Measurements from ENCODE around the gene MOCOS. TPM values are rescaled to one million over a fixed set of nuclear protein-coding genes. Genes with fewer than 3 reads are reported as not detected.

Gene MOCOS
- total and polyA plus RNA-seq, 4 experiments from 2014 or later: 0.06 to 0.12 TPM; not detected in 2

DNA sequence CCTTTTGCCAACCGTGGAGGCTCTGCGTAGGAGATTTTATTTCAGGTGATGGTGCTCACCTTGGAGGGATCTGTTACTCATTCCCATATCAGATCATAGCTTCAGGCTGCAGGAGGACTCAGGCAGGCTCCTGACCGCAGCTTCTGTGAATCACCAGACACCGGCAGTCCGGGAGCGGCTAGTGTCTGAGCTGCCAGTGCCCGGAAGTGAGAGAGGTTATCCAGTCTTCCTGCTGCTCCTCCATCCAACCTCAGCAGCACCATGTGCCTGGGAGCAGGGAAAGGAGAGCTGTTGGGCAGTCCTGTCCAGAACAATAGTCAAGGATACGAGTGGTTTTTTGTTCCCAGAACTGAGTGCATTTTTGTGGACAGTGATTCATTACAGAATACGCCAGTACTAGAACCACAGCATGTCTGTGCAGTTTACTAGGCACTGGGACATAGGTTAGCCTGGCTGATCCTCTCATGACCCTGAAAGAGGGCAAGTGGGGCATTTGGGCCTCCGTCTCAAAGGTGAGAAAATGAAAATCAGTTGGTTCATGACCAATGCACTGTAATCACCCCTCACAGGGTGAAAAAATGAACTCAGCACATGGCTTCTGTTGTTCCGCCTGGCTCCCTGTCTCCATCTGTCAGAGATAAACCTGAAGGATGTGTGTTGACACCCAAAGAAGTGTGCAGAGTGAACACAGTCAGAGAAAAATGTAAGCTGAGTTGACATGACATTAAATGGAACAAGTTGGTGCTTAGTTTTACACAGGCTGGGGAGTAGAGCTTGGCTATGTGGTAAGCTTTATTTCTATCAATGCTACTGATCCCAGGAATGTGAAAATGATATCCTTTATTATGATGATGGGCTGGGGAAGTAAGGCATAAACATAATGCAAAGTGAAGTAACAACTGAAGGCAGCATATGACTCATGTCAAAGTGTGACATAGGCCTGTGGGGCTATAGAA is 122.4 kb downstream of the MOCOS start:
- CTCF ChIA-PET (ENCODE audit: partially characterized antibody): no interaction called here
- POLR2A ChIA-PET (ENCODE audit: partially characterized antibody): no interaction called here
- Mint-ChIP-seq H3K36me3 (no peaks in the 10 kb centered on the region), H3K27ac (no peak overlapping the region), H3K27me3 (peaks cover 24 to 44% of the 10 kb centered on the region in 2 donors), H3K4me3 (no peak overlapping the region), H3K4me1 (peaks cover 0 to 3% (median 1%) of the 10 kb centered on the region in 4 donors), H3K9me3 (no peaks in the 10 kb centered on the region)
- H3K4me3 ChIP-seq (ENCODE audit: low read length in 2 of 2): no peak overlapping the region
- no peaks in the 10 kb centered on the region for H3K27me3 ChIP-seq (ENCODE audit: insufficient read depth, low read length)
- H3K4me1 ChIP-seq (ENCODE audit: insufficient read depth, low read length): no peaks in the 10 kb centered on the region
- no peaks in the 10 kb centered on the region for H3K9me3 ChIP-seq (ENCODE audit: control insufficient read depth in 1 of 2, low read length in 2 of 2)
- no peaks in the 10 kb centered on the region for H3K36me3 ChIP-seq (ENCODE audit: insufficient read depth, low read length)
- H3K27ac ChIP-seq (ENCODE audit: low read depth, low read length): no peak overlapping the region
- DNase-seq: no peak
- intact Hi-C loops (cut with micrococcal nuclease): no loop called here

DNA sequence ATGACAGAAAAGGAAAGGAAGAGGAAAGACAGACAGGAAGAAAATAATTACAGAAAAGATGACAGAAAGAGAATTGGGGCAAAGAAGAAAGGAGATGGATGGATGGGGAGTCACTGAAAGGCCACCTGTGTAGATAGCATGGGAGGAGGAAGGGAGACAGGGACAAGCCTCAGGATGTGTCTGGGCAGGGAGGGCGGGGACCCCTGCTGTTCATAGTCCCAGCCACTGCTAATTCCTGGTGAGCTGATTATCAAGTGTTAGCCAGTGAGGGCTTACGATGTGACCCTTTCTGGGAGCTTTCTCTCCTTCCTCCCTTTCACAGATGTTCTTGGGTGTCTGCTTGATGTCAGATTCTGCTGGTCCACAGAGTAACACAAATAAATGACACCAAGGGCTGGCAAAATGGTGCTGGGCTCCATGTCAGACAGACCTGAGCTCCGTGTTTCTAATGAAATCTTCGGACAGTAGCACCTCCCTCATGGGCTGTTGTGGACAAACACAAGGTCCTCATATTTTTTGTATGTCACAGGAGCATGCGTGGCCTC is 123.8 kb downstream of the MOCOS start:
- Histone ChIP-seq H3K4me1 (ENCODE audit: insufficient read depth, low read length) (no peaks in the 10 kb centered on the region), H3K36me3 (ENCODE audit: insufficient read depth, low read length) (no peaks in the 10 kb centered on the region), H3K4me3 (ENCODE audit: low read length in 2 of 2) (no peak overlapping the region), H3K27me3 (ENCODE audit: insufficient read depth, low read length) (no peaks in the 10 kb centered on the region), H3K9me3 (ENCODE audit: control insufficient read depth in 1 of 2, low read length in 2 of 2) (no peaks in the 10 kb centered on the region), H3K27ac (ENCODE audit: low read depth, low read length) (no peak overlapping the region)
- intact Hi-C loops (cut with micrococcal nuclease): no loop called here
- Mint-ChIP-seq H3K36me3 (no peaks in the 10 kb centered on the region), H3K4me1 (no peaks in the 10 kb centered on the region), H3K27ac (no peak overlapping the region), H3K4me3 (no peak overlapping the region), H3K27me3 (peaks cover 24 to 40% of the 10 kb centered on the region in 2 donors), H3K9me3 (no peaks in the 10 kb centered on the region)
- ChIA-PET POLR2A (ENCODE audit: partially characterized antibody) (no interaction called here), CTCF (ENCODE audit: partially characterized antibody) (no interaction called here)
- no peak for DNase-seq

GRCh38 chr18:36312806-36313395 is 125.6 kb downstream of the MOCOS start:
- CTCF ChIA-PET (ENCODE audit: partially characterized antibody): no interaction called here

GRCh38 chr18:36314098-36314497 is 126.8 kb downstream of the MOCOS start:
- Histone ChIP-seq H3K27me3 (ENCODE audit: insufficient read depth, low read length) (no peaks in the 10 kb centered on the region), H3K4me3 (ENCODE audit: low read length in 2 of 2) (no peak overlapping the region), H3K36me3 (ENCODE audit: insufficient read depth, low read length) (no peaks in the 10 kb centered on the region), H3K27ac (ENCODE audit: low read depth, low read length) (no peak overlapping the region), H3K4me1 (ENCODE audit: insufficient read depth, low read length) (no peaks in the 10 kb centered on the region), H3K9me3 (ENCODE audit: control insufficient read depth in 1 of 2, low read length in 2 of 2) (no peaks in the 10 kb centered on the region)
- ChIA-PET POLR2A (ENCODE audit: partially characterized antibody) (no interaction called here), CTCF (ENCODE audit: partially characterized antibody) (no interaction called here)
- no peak for DNase-seq
- peaks cover 0 to 19% (median 12%) of the 10 kb centered on the region in 8 donors for H3K9me3 Mint-ChIP-seq
- peaks cover 18 to 32% of the 10 kb centered on the region in 2 donors for H3K27me3 Mint-ChIP-seq
- H3K36me3 Mint-ChIP-seq: no peaks in the 10 kb centered on the region
- no peaks in the 10 kb centered on the region for H3K4me1 Mint-ChIP-seq
- peak overlapping the region in 1 of 8 donors; percentile 17 for H3K4me3 Mint-ChIP-seq
- H3K27ac Mint-ChIP-seq: no peak overlapping the region
- intact Hi-C loops (cut with micrococcal nuclease): no loop called here

More at GRCh38 chr18:36312806-36313395, 125.6 kb downstream of the MOCOS start:
- Histone ChIP-seq H3K27ac (ENCODE audit: low read depth, low read length) (no peak overlapping the region), H3K27me3 (ENCODE audit: insufficient read depth, low read length) (no peaks in the 10 kb centered on the region), H3K4me3 (ENCODE audit: low read length in 2 of 2) (no peak overlapping the region), H3K4me1 (ENCODE audit: insufficient read depth, low read length) (no peaks in the 10 kb centered on the region), H3K36me3 (ENCODE audit: insufficient read depth, low read length) (no peaks in the 10 kb centered on the region), H3K9me3 (ENCODE audit: control insufficient read depth in 1 of 2, low read length in 2 of 2) (no peaks in the 10 kb centered on the region)
- intact Hi-C loops (cut with micrococcal nuclease): no loop called here
- Mint-ChIP-seq H3K27me3 (peaks cover 18 to 32% of the 10 kb centered on the region in 2 donors), H3K4me3 (no peak overlapping the region), H3K4me1 (no peaks in the 10 kb centered on the region), H3K27ac (no peak overlapping the region), H3K9me3 (peaks cover 0 to 8% (median under 1%) of the 10 kb centered on the region in 8 donors), H3K36me3 (no peaks in the 10 kb centered on the region)
- no peak for DNase-seq
- POLR2A ChIA-PET (ENCODE audit: partially characterized antibody): no interaction called here

DNA sequence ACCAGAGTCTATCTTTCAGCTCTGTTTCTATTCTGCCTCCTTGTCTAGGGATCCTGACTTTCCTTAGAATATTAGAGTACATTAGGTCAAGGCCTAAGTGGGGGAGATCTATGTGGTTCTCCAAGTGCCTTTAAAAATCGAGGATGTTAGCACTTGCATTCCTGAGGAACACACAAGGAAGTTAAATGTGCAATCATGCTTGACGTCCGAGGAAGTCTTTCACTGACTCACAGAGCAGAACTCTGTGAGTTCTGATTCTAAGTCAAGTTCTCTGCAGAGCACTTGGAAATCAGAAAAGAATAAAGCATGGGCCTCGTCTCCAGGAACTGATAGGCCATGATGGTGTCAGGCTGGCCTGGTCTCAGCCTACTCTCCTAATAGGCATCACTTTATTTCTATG is 127.5 kb downstream of the MOCOS start:
- H3K27ac ChIP-seq (ENCODE audit: low read depth, low read length): no peak overlapping the region
- no peak for DNase-seq
- no peaks in the 10 kb centered on the region for H3K4me1 ChIP-seq (ENCODE audit: insufficient read depth, low read length)
- no peak overlapping the region for H3K27ac Mint-ChIP-seq
- intact Hi-C loops (cut with micrococcal nuclease): no loop called here
- no peaks in the 10 kb centered on the region for H3K36me3 Mint-ChIP-seq
- H3K4me3 Mint-ChIP-seq: no peak overlapping the region
- no peaks in the 10 kb centered on the region for H3K4me1 Mint-ChIP-seq
- no peaks in the 10 kb centered on the region for H3K9me3 ChIP-seq (ENCODE audit: control insufficient read depth in 1 of 2, low read length in 2 of 2)
- CTCF ChIA-PET (ENCODE audit: partially characterized antibody): no interaction called here
- no peak overlapping the region for H3K4me3 ChIP-seq (ENCODE audit: low read length in 2 of 2)
- no peaks in the 10 kb centered on the region for H3K36me3 ChIP-seq (ENCODE audit: insufficient read depth, low read length)
- H3K9me3 Mint-ChIP-seq: peaks cover under 1 to 26% (median 15%) of the 10 kb centered on the region in 8 donors
- peaks cover 21 to 36% of the 10 kb centered on the region in 2 donors for H3K27me3 Mint-ChIP-seq
- H3K27me3 ChIP-seq (ENCODE audit: insufficient read depth, low read length): no peaks in the 10 kb centered on the region
- POLR2A ChIA-PET (ENCODE audit: partially characterized antibody): no interaction called here

GRCh38 chr18:36315736-36316135 is 128.4 kb downstream of the MOCOS start:
- Mint-ChIP-seq H3K36me3 (no peaks in the 10 kb centered on the region), H3K4me1 (no peaks in the 10 kb centered on the region), H3K9me3 (peaks cover 3 to 27% (median 15%) of the 10 kb centered on the region in 8 donors), H3K27ac (no peak overlapping the region), H3K4me3 (no peak overlapping the region), H3K27me3 (peaks cover 21 to 36% of the 10 kb centered on the region in 2 donors)
- H3K9me3 ChIP-seq (ENCODE audit: control insufficient read depth in 1 of 2, low read length in 2 of 2): no peaks in the 10 kb centered on the region
- H3K4me1 ChIP-seq (ENCODE audit: insufficient read depth, low read length): no peaks in the 10 kb centered on the region
- H3K36me3 ChIP-seq (ENCODE audit: insufficient read depth, low read length): no peaks in the 10 kb centered on the region
- DNase-seq: no peak
- POLR2A ChIA-PET (ENCODE audit: partially characterized antibody): no interaction called here
- CTCF ChIA-PET (ENCODE audit: partially characterized antibody): no interaction called here
- intact Hi-C loops (cut with micrococcal nuclease): no loop called here
- no peak overlapping the region for H3K27ac ChIP-seq (ENCODE audit: low read depth, low read length)
- no peak overlapping the region for H3K4me3 ChIP-seq (ENCODE audit: low read length in 2 of 2)
- no peaks in the 10 kb centered on the region for H3K27me3 ChIP-seq (ENCODE audit: insufficient read depth, low read length)

GRCh38 chr18:36316246-36316645 is 128.9 kb downstream of the MOCOS start:
- Mint-ChIP-seq H3K4me3 (no peak overlapping the region), H3K4me1 (no peaks in the 10 kb centered on the region), H3K9me3 (peaks cover 3 to 27% (median 15%) of the 10 kb centered on the region in 8 donors), H3K27ac (no peak overlapping the region), H3K27me3 (peaks cover 18 to 39% of the 10 kb centered on the region in 2 donors), H3K36me3 (no peaks in the 10 kb centered on the region)
- no peaks in the 10 kb centered on the region for H3K4me1 ChIP-seq (ENCODE audit: insufficient read depth, low read length)
- H3K36me3 ChIP-seq (ENCODE audit: insufficient read depth, low read length): no peaks in the 10 kb centered on the region
- CTCF ChIA-PET (ENCODE audit: partially characterized antibody): no interaction called here
- H3K27me3 ChIP-seq (ENCODE audit: insufficient read depth, low read length): no peaks in the 10 kb centered on the region
- intact Hi-C loops (cut with micrococcal nuclease): no loop called here
- no peak overlapping the region for H3K4me3 ChIP-seq (ENCODE audit: low read length in 2 of 2)
- H3K27ac ChIP-seq (ENCODE audit: low read depth, low read length): no peak overlapping the region
- DNase-seq: no peak
- no peaks in the 10 kb centered on the region for H3K9me3 ChIP-seq (ENCODE audit: control insufficient read depth in 1 of 2, low read length in 2 of 2)
- POLR2A ChIA-PET (ENCODE audit: partially characterized antibody): no interaction called here

All from CD4-positive, alpha-beta memory T cell (primary cell).